Endothelial cell of umbilical vein (primary cell): Measurements from ENCODE around the gene FRMD5. TPM values are rescaled to one million over a fixed set of nuclear protein-coding genes. Genes with fewer than 3 reads are reported as not detected.

Source experiments
- BruUV-seq: library from RNA; stranded (reverse); fragments of 400-500 nt; replicated peaks from 2 replicates; lab custom pipeline; 2021; lab: Mats Ljungman, UMichigan
- CTCF ChIA-PET: fragments of 300-600, 350-600 bp; sonication (Branson Sonifier 250); formaldehyde crosslinking; loops from one replicate; lab custom pipeline; 2021; ENCODE audit warnings: antibody characterized with exemption, inconsistent platforms; lab: Charles Lee
- POLR2A ChIA-PET: fragments of 300-600, 350-600 bp; sonication (Branson Sonifier 250); formaldehyde crosslinking; loops from one replicate; lab custom pipeline; 2021; ENCODE audit warnings: antibody characterized with exemption, inconsistent platforms; lab: Charles Lee
- DNase-seq: peaks from one replicate; pipeline ENCODE4 v3.0.0-alpha.2; 2011; ENCODE audit warnings: low read depth, low spot score
- FAIRE-seq: peaks from 2 replicates; lab custom pipeline; 2011; peaks lifted over from hg19 to GRCh38; lab: Jason Lieb, UNC
- H2AFZ ChIP-seq: 2 replicates; pipeline ENCODE4 v1.6.0; 2012; ENCODE audit warnings: low read depth, low read length, control low read depth, inconsistent platforms
- H3K27ac ChIP-seq: 2 replicates; pipeline ENCODE4 v1.5.1; 2011; ENCODE audit warnings: low read depth, mild to moderate bottlenecking, control low read depth, low read length, moderate library complexity; ENCODE audit not compliant: insufficient read depth
- H3K27me3 ChIP-seq, 2 experiments: 2 replicates each; pipeline versions ENCODE4 v1.6.0 to v1.6.1; 2011; ENCODE audit warnings: low read length in 2 of 2, mixed read lengths in 1 of 2; ENCODE audit not compliant: control insufficient read depth in 2 of 2, insufficient read depth in 2 of 2
- H3K36me3 ChIP-seq, 2 experiments: 2 replicates in 1 of 2; 3 replicates in 1 of 2; pipeline ENCODE4 v1.5.1; 2011; ENCODE audit warnings: low read length in 2 of 2, mild to moderate bottlenecking in 1 of 2, moderate library complexity in 1 of 2; ENCODE audit not compliant: control insufficient read depth in 2 of 2, insufficient read depth in 2 of 2; ENCODE audit errors: extremely low read depth in 1 of 2
- H3K4me1 ChIP-seq: 3 replicates; pipeline ENCODE4 v1.5.1; 2011; ENCODE audit warnings: mild to moderate bottlenecking, low read length; ENCODE audit not compliant: control insufficient read depth, insufficient read depth; ENCODE audit errors: extremely low read depth
- H3K4me2 ChIP-seq: 2 replicates; pipeline ENCODE4 v1.6.1; 2011; ENCODE audit warnings: low read length, control low read depth, mixed read lengths; ENCODE audit not compliant: insufficient read depth
- H3K4me3 ChIP-seq, 3 experiments: fragments of 200-600 bp in 1 of 3; sonication (generic), shearing (Covaris generic) in 1 of 3; replicated peaks in 1 of 3; 2 replicates each; pipeline ENCODE4 v1.5.1; 2011 to 2016; ENCODE audit warnings: control low read depth in 3 of 3, low read length in 3 of 3, mild to moderate bottlenecking in 2 of 3, inconsistent platforms in 1 of 3, low read depth in 1 of 3, moderate library complexity in 1 of 3; ENCODE audit not compliant: insufficient read depth in 1 of 3
- H3K79me2 ChIP-seq: 2 replicates; pipeline ENCODE4 v1.6.0; 2012; ENCODE audit warnings: low read length, inconsistent platforms; ENCODE audit not compliant: control insufficient read depth, insufficient read depth
- H3K9ac ChIP-seq: replicated peaks from 2 replicates; pipeline ENCODE3; 2011; ENCODE audit warnings: low read length, control low read depth; ENCODE audit not compliant: insufficient read depth; ENCODE audit errors: extremely low read depth
- H3K9me1 ChIP-seq: replicated peaks from 3 replicates; pipeline ENCODE4 v1.6.0; 2011; ENCODE audit warnings: mild to moderate bottlenecking, low read length; ENCODE audit not compliant: control insufficient read depth, insufficient read depth; ENCODE audit errors: extremely low read depth
- H3K9me3 ChIP-seq: replicated peaks from 2 replicates; pipeline ENCODE4 v1.5.1; 2012; ENCODE audit warnings: low read length, inconsistent platforms; ENCODE audit not compliant: control insufficient read depth, insufficient read depth
- H4K20me1 ChIP-seq: replicated peaks from 2 replicates; pipeline ENCODE3; 2011; ENCODE audit warnings: mild to moderate bottlenecking, low read length; ENCODE audit not compliant: control insufficient read depth, insufficient read depth; ENCODE audit errors: extremely low read depth
- CTCF ChIP-seq, 2 donors: IDR thresholded peaks; 1 replicate in 1 of 2; 2 replicates in 1 of 2; pipeline ENCODE4 v1.5.1; 2011; ENCODE audit warnings: low read length in 2 of 2, mild to moderate bottlenecking in 2 of 2, moderate library complexity in 2 of 2, control low read depth in 1 of 2, inconsistent platforms in 1 of 2, low read depth in 1 of 2; ENCODE audit not compliant: insufficient read depth in 1 of 2; ENCODE audit errors: extremely low read depth in 1 of 2
- EZH2 ChIP-seq: IDR thresholded peaks from 2 replicates; pipeline ENCODE4 v1.6.1; 2012; ENCODE audit warnings: borderline replicate concordance, low read depth, mild to moderate bottlenecking, moderate library complexity, low read length, inconsistent platforms; ENCODE audit not compliant: severe bottlenecking
- FOS ChIP-seq: IDR thresholded peaks from 2 replicates; pipeline ENCODE4 v1.6.1; 2011; ENCODE audit warnings: mild to moderate bottlenecking, low read length, moderate library complexity, borderline replicate concordance; ENCODE audit not compliant: insufficient read depth
- JUN ChIP-seq: IDR thresholded peaks from 2 replicates; pipeline ENCODE4 v1.6.1; 2011; ENCODE audit warnings: borderline replicate concordance, low read depth; ENCODE audit not compliant: insufficient read length, insufficient read depth
- MYC ChIP-seq: IDR thresholded peaks from one replicate; pipeline ENCODE4 v1.6.1; 2011; ENCODE audit warnings: mild to moderate bottlenecking, low read depth, low read length
- POLR2A ChIP-seq: IDR thresholded peaks from 2 replicates; pipeline ENCODE4 v1.6.1; 2012; ENCODE audit warnings: low read depth, mild to moderate bottlenecking, control low read depth, low read length
- POLR2AphosphoS5 ChIP-seq: IDR thresholded peaks from 2 replicates; pipeline ENCODE4 v1.6.1; 2012; ENCODE audit warnings: low read depth, mild to moderate bottlenecking, control low read depth, low read length, moderate library complexity; ENCODE audit not compliant: insufficient read depth
- dilution Hi-C: fragments of 300-500 bp; cut with MboI; formaldehyde crosslinking; loops from one replicate; pipeline ENCODE4 v1.15.0; 2019; ENCODE audit warnings: low sequenced_read_pairs; ENCODE audit not compliant: extremely low pct_ligation_motif_present
- intact Hi-C: fragments of 100-400 bp; cut with micrococcal nuclease; formaldehyde crosslinking; loops from one replicate; pipeline ENCODE4 v1.10.0; 2022
- polyA plus RNA-seq, 4 experiments: library from polyadenylated mRNA; depleted of rRNA in 3 of 4; stranded (reverse) in 3 of 4; unstranded in 1 of 4; fragments of >200 nt; gene quantifications; 2 replicates each; pipeline versions ENCODE4 v1.2.1 to v1.2.3, GENCODE V29; 2011 to 2012; ENCODE audit warnings: missing spikeins in 1 of 4
- total RNA-seq: library from RNA; stranded (reverse); gene quantifications from 2 replicates; pipeline ENCODE4 v1.2.3, GENCODE V29; 2021

Gene FRMD5
- total and polyA plus RNA-seq, 2 donors (not counting 3 experiments of a cell fraction or from before 2014, with no cell fraction given): 16.7 to 20.2 TPM

GRCh38 chr15:43928152-43928551 lies 266.9 kb downstream of the FRMD5 start:
- no peaks in the 10 kb centered on the region for H4K20me1 ChIP-seq
- no peak overlapping the region for H3K9ac ChIP-seq
- H3K9me1 ChIP-seq: no peaks in the 10 kb centered on the region
- dilution Hi-C loops (no loop called here), intact Hi-C loops (no loop called here)
- TF ChIP-seq CTCF (IDR thresholded peaks at IDR 0.05; ENCODE audit: extremely low read depth in 1 of 2, insufficient read depth in 1 of 2, low read depth in 1 of 2, low read length in 2 of 2) (no peak), POLR2AphosphoS5 (no peak), POLR2A (no peak), FOS (no peak), JUN (no peak), MYC (no peak), EZH2 (no peak)
- H3K9me3 ChIP-seq: no peaks in the 10 kb centered on the region
- BruUV-seq: no TSS peak
- no peak overlapping the region for H2AFZ ChIP-seq
- H3K79me2 ChIP-seq: no peaks in the 10 kb centered on the region
- no peaks in the 10 kb centered on the region for H3K27me3 ChIP-seq
- POLR2A ChIA-PET: no interaction called here
- no peak overlapping the region for H3K4me2 ChIP-seq
- H3K36me3 ChIP-seq: peaks cover 0 to 6% of the 10 kb centered on the region in 2 experiments
- no peak overlapping the region for H3K4me3 ChIP-seq
- FAIRE-seq (no peak), DNase-seq (no peak)
- no peak overlapping the region for H3K27ac ChIP-seq
- peaks cover 5% of the 10 kb centered on the region for H3K4me1 ChIP-seq
- CTCF ChIA-PET: interaction anchor here (0.9 to 3.4 kb wide), 5 partner anchors 10 to 118 kb away, joined by 3 to 21 read pairs (median 3); no protein-coding TSS in a partner anchor
